Sigmoid colon (tissue), 7 donors: ENCODE results near the gene COL4A2. TPM values are rescaled to one million over a fixed set of nuclear protein-coding genes. Genes with fewer than 3 reads are reported as not detected.
A peak's percentile ranks its signal among the peaks of the same experiment; 100 is the strongest.

Experiments
- DNase-seq: peaks from one replicate; pipeline ENCODE4 v3.0.0-alpha.2; 2019
- H3K27ac ChIP-seq, 4 donors: fragments of 200-600 bp; sonication (generic); one replicate each; pipeline ENCODE4 v1.5.1; 2016 to 2019; ENCODE audit warnings: mild to moderate bottlenecking in 1 of 4
- H3K27me3 ChIP-seq, 3 donors: fragments of 200-600 bp; sonication (generic); one replicate each; pipeline ENCODE4 v1.5.1; 2019; ENCODE audit warnings: mild to moderate bottlenecking in 1 of 3
- H3K36me3 ChIP-seq, 4 donors: fragments of 200-600 bp; sonication (generic); one replicate each; pipeline ENCODE4 v1.5.1; 2016 to 2019
- H3K4me1 ChIP-seq, 4 donors: fragments of 200-600 bp; sonication (generic); one replicate each; pipeline ENCODE4 v1.5.1; 2017 to 2019
- H3K4me3 ChIP-seq, 4 donors: fragments of 200-600 bp; sonication (generic); one replicate each; pipeline ENCODE4 v1.5.1; 2017 to 2019; ENCODE audit warnings: mild to moderate bottlenecking in 2 of 4, moderate library complexity in 1 of 4
- H3K9me3 ChIP-seq, 4 donors: fragments of 200-600 bp in 3 of 4; sonication (generic) in 3 of 4; one replicate each; pipeline versions ENCODE4 v1.5.1 to v1.6.1; 2013 to 2019
- CTCF ChIP-seq, 4 experiments: fragments of 450-650 bp in 3 of 4; fragments of 200-600 bp in 1 of 4; IDR thresholded peaks; one replicate each; pipeline ENCODE4 v1.5.1; 2016 to 2019; ENCODE audit warnings: antibody characterized with exemption in 4 of 4, mild to moderate bottlenecking in 3 of 4, moderate library complexity in 2 of 4
- EP300 ChIP-seq, 4 donors: sonication (generic); formaldehyde crosslinking; IDR thresholded peaks; one replicate each; pipeline ENCODE4 v1.6.1; 2017; ENCODE audit warnings: antibody characterized with exemption in 4 of 4
- POLR2A ChIP-seq, 2 donors: fragments of 450-650 bp; IDR thresholded peaks; one replicate each; pipeline ENCODE4 v1.6.1; 2016; ENCODE audit warnings: antibody characterized with exemption in 2 of 2, mild to moderate bottlenecking in 2 of 2, moderate library complexity in 2 of 2
- POLR2AphosphoS5 ChIP-seq, 4 donors: sonication (generic); formaldehyde crosslinking; IDR thresholded peaks; one replicate each; pipeline ENCODE4 v1.6.1; 2017; ENCODE audit warnings: antibody characterized with exemption in 4 of 4
- WGBS, 2 donors: extraction: QIAGEN DNeasy Blood & Tissue Kit; methylation state at CpG; one replicate each; pipeline ENCODE4 v1.1.7; 2013; 5-methylcytosine and 5-hydroxymethylcytosine counted together
- intact Hi-C: fragments of 100-400 bp; cut with DNase I; formaldehyde crosslinking; loops from one replicate; pipeline ENCODE4 v1.15.1; 2023
- polyA plus RNA-seq, 3 donors: library from polyadenylated mRNA; stranded (reverse); fragments of 200-250 nt; gene quantifications; one replicate each; pipeline ENCODE4 v1.2.3, GENCODE V29; 2013
- total RNA-seq, 4 donors: library from RNA; depleted of rRNA; stranded (reverse); fragments of >200 nt; gene quantifications; one replicate each; pipeline ENCODE4 v1.1.0, GENCODE V29; 2016
- donor health status: healthy with polysubstance abuse.
- donor health status: Bipolar disorder and iron deficiency.
- donor health status: healthy.

The COL4A2 gene
- total and polyA plus RNA-seq, 7 donors: 24.0 to 1,039 (median 306) TPM

- Histone ChIP-seq H3K9me3 (no peaks in the 10 kb centered on the region), H3K27me3 (no peaks in the 10 kb centered on the region), H3K27ac (peak overlapping the region; percentile 90 to 96 (median 93)), H3K36me3 (no peaks in the 10 kb centered on the region), H3K4me3 (no peak overlapping the region), H3K4me1 (peaks cover 0 to 89% (median 80%) of the 10 kb centered on the region in 4 donors)
- no peak for TF ChIP-seq CTCF (IDR thresholded peaks at IDR 0.05)
- peak in 2 of 4 donors; percentile 4 to 40 for TF ChIP-seq POLR2AphosphoS5 (IDR thresholded peaks at IDR 0.05)
- no peak for DNase-seq
- 78 to 87% methylated on average over 2 of the region's 2 CpGs for WGBS, 2 donors
- intact Hi-C loops: loop anchor here (5.0 kb wide), 1 partner anchor 92 kb away; the partner anchor contains the start of genes COL4A1 and COL4A2
These were observed 92.7 kb downstream of the COL4A2 start for GRCh38 chr13:110399801-110400200.

GRCh38 chr13:110400786-110401533, 93.9 kb downstream of the COL4A2 start:
- intact Hi-C loops: no loop called here
- peak overlapping the region; percentile 90 to 96 (median 93) for H3K27ac ChIP-seq
- 66 to 71% methylated on average over 3 of the region's 3 CpGs for WGBS, 2 donors
- peaks cover 0 to 89% (median 80%) of the 10 kb centered on the region in 4 donors for H3K4me1 ChIP-seq
- no peaks in the 10 kb centered on the region for H3K9me3 ChIP-seq
- no peak for DNase-seq
- no peak overlapping the region for H3K4me3 ChIP-seq
- H3K36me3 ChIP-seq: no peaks in the 10 kb centered on the region
- TF ChIP-seq POLR2AphosphoS5 (IDR thresholded peaks at IDR 0.05): peak in 3 of 4 donors; percentile 31 to 50 (median 38)
- TF ChIP-seq POLR2A (IDR thresholded peaks at IDR 0.05): no peak
- no peaks in the 10 kb centered on the region for H3K27me3 ChIP-seq

- Histone ChIP-seq H3K36me3 (no peaks in the 10 kb centered on the region), H3K9me3 (no peaks in the 10 kb centered on the region), H3K27ac (peak overlapping the region; percentile 90 to 96 (median 93)), H3K4me3 (no peak overlapping the region), H3K27me3 (no peaks in the 10 kb centered on the region), H3K4me1 (peaks cover 0 to 92% (median 83%) of the 10 kb centered on the region in 4 donors)
- TF ChIP-seq POLR2AphosphoS5 (IDR thresholded peaks at IDR 0.05): no peak
- no peak for TF ChIP-seq POLR2A (IDR thresholded peaks at IDR 0.05)
- no peak for TF ChIP-seq EP300 (IDR thresholded peaks at IDR 0.05)
- no peak for TF ChIP-seq CTCF (IDR thresholded peaks at IDR 0.05)
- intact Hi-C loops: no loop called here
- DNase-seq: no peak
- 89 to 91% methylated on average over 9 of the region's 9 CpGs for WGBS, 2 donors
These were observed 95.4 kb downstream of the COL4A2 start for GRCh38 chr13:110402299-110403069.

- Histone ChIP-seq H3K36me3 (no peaks in the 10 kb centered on the region), H3K9me3 (no peaks in the 10 kb centered on the region), H3K27ac (peak overlapping the region; percentile 90 to 96 (median 93)), H3K4me1 (peaks cover 0 to 92% (median 83%) of the 10 kb centered on the region in 4 donors), H3K4me3 (no peak overlapping the region), H3K27me3 (no peaks in the 10 kb centered on the region)
- no peak for DNase-seq
- WGBS, 2 donors: 87 to 91% methylated on average over 1 of the region's 1 CpG
- intact Hi-C loops: no loop called here
- TF ChIP-seq POLR2A (IDR thresholded peaks at IDR 0.05) (no peak), EP300 (IDR thresholded peaks at IDR 0.05) (no peak), CTCF (IDR thresholded peaks at IDR 0.05) (no peak), POLR2AphosphoS5 (IDR thresholded peaks at IDR 0.05) (no peak)
These were observed 96.2 kb downstream of the COL4A2 start for GRCh38 chr13:110403315-110403714.

- intact Hi-C loops: no loop called here
- DNase-seq: no peak
- Histone ChIP-seq H3K27me3 (no peaks in the 10 kb centered on the region), H3K9me3 (no peaks in the 10 kb centered on the region), H3K4me3 (no peak overlapping the region), H3K36me3 (no peaks in the 10 kb centered on the region), H3K27ac (peak overlapping the region; percentile 90 to 96 (median 93)), H3K4me1 (peaks cover 0 to 90% (median 82%) of the 10 kb centered on the region in 4 donors)
- WGBS, 2 donors: 64 to 68% methylated on average over 2 of the region's 2 CpGs
- TF ChIP-seq POLR2AphosphoS5 (IDR thresholded peaks at IDR 0.05) (no peak), POLR2A (IDR thresholded peaks at IDR 0.05) (no peak), EP300 (IDR thresholded peaks at IDR 0.05) (no peak), CTCF (IDR thresholded peaks at IDR 0.05) (no peak)
These were observed 96.6 kb downstream of the COL4A2 start for GRCh38 chr13:110403721-110404120.
